Measurements from ENCODE around the gene DKK3.

- no peak for TF ChIP-seq POLR2A (IDR thresholded peaks at IDR 0.05; ENCODE audit: low read depth, low read length)
- no peak for TF ChIP-seq POLR2AphosphoS5 (IDR thresholded peaks at IDR 0.05; ENCODE audit: low read depth, low read length)
- no peak for TF ChIP-seq TAF1 (IDR thresholded peaks at IDR 0.05; ENCODE audit: low read depth, low read length)
- no peak for TF ChIP-seq SPI1 (IDR thresholded peaks at IDR 0.05; ENCODE audit: low read depth, low read length)
- TF ChIP-seq POU2F2 (IDR thresholded peaks at IDR 0.05; ENCODE audit: low read depth, low read length), result no peak
- no peak for TF ChIP-seq PAX5 (IDR thresholded peaks at IDR 0.05; ENCODE audit: insufficient read depth, low read length, severe bottlenecking)
Observed at GRCh38 chr11:11977206-11977938, 31.1 kb downstream of the DKK3 start.
